K562 (cell line): Measurements from ENCODE around the gene ITPR1. TPM values are rescaled to one million over a fixed set of nuclear protein-coding genes. Genes with fewer than 3 reads are reported as not detected.

Source experiments
- BRD4 ChIP-seq: fragments of 200-600 bp; sonication (generic); IDR thresholded peaks from 2 replicates; pipeline ENCODE4 v1.6.1; 2017; ENCODE audit warnings: inconsistent platforms
- CHCHD3 ChIP-seq: fragments of 250-450 bp; sonication (Bioruptor Pico); IDR thresholded peaks from 2 replicates; pipeline ENCODE4 v2.1.2; 2022; ENCODE audit warnings: mild to moderate bottlenecking
- ELF2 ChIP-seq: fragments of 250-450 bp; sonication (Bioruptor Pico); IDR thresholded peaks from 2 replicates; pipeline ENCODE4 v1.5.0; 2021; ENCODE audit warnings: mild to moderate bottlenecking
- GATAD2A ChIP-seq: fragments of 450-650 bp; IDR thresholded peaks from 2 replicates; pipeline ENCODE4 v1.6.1; 2017
- NR4A1 ChIP-seq, 2 experiments: fragments of 250-450 bp in 1 of 2; fragments of 450-650 bp in 1 of 2; sonication (Bioruptor Pico) in 1 of 2; IDR thresholded peaks; 2 replicates each; pipeline versions ENCODE4 v1.4.0 to v1.6.1; 2016 to 2020; ENCODE audit warnings: mild to moderate bottlenecking in 2 of 2, missing compliant biosample characterization in 1 of 2, missing genetic modification characterization in 1 of 2, moderate library complexity in 1 of 2
- PTBP1 ChIP-seq: fragments of 200-400 bp; formaldehyde crosslinking; IDR thresholded peaks from 2 replicates; pipeline ENCODE4 v1.6.1; 2017; ENCODE audit warnings: low read depth, low read length
- RCOR1 ChIP-seq, 2 experiments: IDR thresholded peaks; 2 replicates each; pipeline ENCODE4 v1.6.1; 2012; ENCODE audit warnings: low read depth in 2 of 2, low read length in 2 of 2, borderline replicate concordance in 1 of 2, improper control_type of control experiment in 1 of 2
- RUNX1 ChIP-seq: sonication (generic); IDR thresholded peaks from 2 replicates; pipeline ENCODE4 v1.6.1; 2016; ENCODE audit warnings: antibody characterized with exemption, low read depth
- TBP ChIP-seq: optimal IDR thresholded peaks from 2 replicates; pipeline ENCODE3; 2011; ENCODE audit warnings: low read depth, low read length, improper control_type of control experiment
- ZNF408 ChIP-seq: fragments of 250-450 bp; sonication (Bioruptor Pico); IDR thresholded peaks from 2 replicates; pipeline ENCODE4 v1.4.0; 2020; ENCODE audit warnings: low read depth, mild to moderate bottlenecking, moderate library complexity
- ZNF551 ChIP-seq: fragments of 250-450 bp; sonication (Bioruptor Pico); IDR thresholded peaks from 2 replicates; pipeline ENCODE4 v1.5.0; 2021; ENCODE audit warnings: mild to moderate bottlenecking, moderate library complexity
- ZNF583 ChIP-seq: fragments of 250-450 bp; sonication (Bioruptor Pico); IDR thresholded peaks from 2 replicates; pipeline ENCODE4 v1.4.0; 2020
- polyA plus RNA-seq, 8 experiments: library from polyadenylated mRNA; depleted of rRNA in 4 of 8; stranded (reverse) in 5 of 8; unstranded in 3 of 8; fragments of >200 nt; fragmentation: Nextera tagmentation in 2 of 8; fragmentation: Illumina TruSeq in 1 of 8; extraction: Ambion mirVana in 2 of 8; extraction: Trizol in 1 of 8; gene quantifications; 2 replicates each; pipeline versions ENCODE4 v1.2.1 to v1.2.3, GENCODE V29; 2011 to 2014; ENCODE audit warnings: inconsistent platforms in 1 of 8, missing spikeins in 1 of 8
- total RNA-seq, 7 experiments: library from RNA; depleted of rRNA in 6 of 7; stranded (reverse); fragments of >200 nt in 6 of 7; fragmentation: Illumina TruSeq in 2 of 7; extraction: Trizol in 2 of 7; gene quantifications; 2 replicates each; pipeline versions ENCODE4 v1.2.1 to v1.2.3, GENCODE V29; 2011 to 2021; ENCODE audit warnings: low replicate concordance in 1 of 7
- TF ChIP-seq, protein P1 (sequence below): fragments of 250-450 bp; sonication (Bioruptor Pico); IDR thresholded peaks from 2 replicates; pipeline ENCODE4 v1.9.0; 2021; ENCODE audit warnings: mild to moderate bottlenecking, inconsistent platforms
- TF ChIP-seq, protein P2 (sequence below): fragments of 450-650 bp; formaldehyde crosslinking; IDR thresholded peaks from 2 replicates; pipeline ENCODE4 v1.4.0; 2020; ENCODE audit warnings: mild to moderate bottlenecking, moderate library complexity
- TF ChIP-seq, protein P3 (sequence below): fragments of 150-350 bp; IDR thresholded peaks from 2 replicates; pipeline ENCODE4 v1.6.1; 2014; ENCODE audit warnings: low read depth, mild to moderate bottlenecking, low read length, borderline replicate concordance
- TF ChIP-seq, protein P4 (sequence below): fragments of 450-650 bp; conservative IDR thresholded peaks from 2 replicates; pipeline ENCODE4 v1.6.1; 2016; ENCODE audit warnings: missing genetic modification characterization, low read depth, mild to moderate bottlenecking, missing compliant biosample characterization, moderate library complexity
- TF ChIP-seq, protein P5 (sequence below): sonication (generic); formaldehyde crosslinking; IDR thresholded peaks from 2 replicates; pipeline ENCODE4 v1.8.1; 2023; ENCODE audit warnings: mild to moderate bottlenecking, missing genetic modification reagents, moderate library complexity

The ITPR1 gene
- total and polyA plus RNA-seq, 9 of the 15 experiments (the other 6 are each of a cell fraction or from before 2014, with no cell fraction given), result 22.4 to 40.0 (median 27.4) TPM

DNA sequence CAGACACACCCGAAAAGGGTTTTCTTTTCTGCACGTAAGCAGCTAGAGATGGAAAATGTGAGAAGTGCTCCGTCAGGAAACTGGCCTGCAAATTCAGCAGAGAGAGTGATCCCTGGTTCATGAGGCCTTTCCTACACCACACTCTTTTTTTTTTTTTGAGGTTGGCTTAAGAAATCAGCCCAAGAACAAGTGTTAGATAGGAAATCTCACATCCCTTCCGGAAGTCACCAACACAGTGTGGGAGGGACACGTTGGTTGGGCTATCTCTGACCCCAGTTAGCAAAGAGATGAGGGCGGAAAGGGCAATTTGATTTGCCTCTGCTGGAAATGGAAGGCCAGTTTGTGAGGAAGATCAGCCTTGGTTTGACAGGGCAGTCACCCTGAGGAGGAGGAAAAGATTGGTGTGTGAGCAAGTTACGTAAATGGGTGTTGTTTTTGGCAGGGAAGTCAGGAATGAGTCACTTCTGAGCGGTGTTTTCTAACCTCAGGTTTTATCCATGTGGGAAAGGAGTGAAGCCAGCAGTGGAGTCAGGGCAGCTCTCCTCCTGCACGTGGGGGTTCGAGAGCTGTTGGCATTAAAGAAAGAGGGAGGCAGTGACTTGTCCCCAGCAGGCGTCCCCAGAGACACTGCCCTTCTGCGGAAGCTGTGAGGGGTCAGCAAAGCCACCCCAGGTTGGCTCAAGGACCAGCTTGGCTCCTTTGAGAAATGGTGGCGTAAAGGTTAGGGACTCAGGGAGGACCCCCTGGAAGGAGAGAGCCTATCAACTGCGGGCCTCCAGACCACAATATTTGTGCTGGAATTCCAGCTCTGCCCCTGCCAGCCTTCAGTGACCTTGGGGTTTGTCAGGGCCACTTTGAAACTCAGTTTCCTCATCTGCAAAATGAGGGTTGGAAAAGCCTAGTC lies 248.5 kb downstream of the ITPR1 start (continued):
- no peak for TF ChIP-seq ZNF551 (CRISPR knock-in tag)
- TF ChIP-seq PTBP1, result 0 out of 2 replicates have a peak, but pooled peaks have one; percentile 11
- peak; percentile 83 to 98; a peak in 3 of 4 replicates for TF ChIP-seq RCOR1 (IDR thresholded peaks at IDR 0.05; ENCODE audit: borderline replicate concordance in 1 of 2, low read depth in 2 of 2, low read length in 2 of 2)
- TF ChIP-seq ZNF408 (CRISPR knock-in tag), result no peak
- TF ChIP-seq, protein P1, sequence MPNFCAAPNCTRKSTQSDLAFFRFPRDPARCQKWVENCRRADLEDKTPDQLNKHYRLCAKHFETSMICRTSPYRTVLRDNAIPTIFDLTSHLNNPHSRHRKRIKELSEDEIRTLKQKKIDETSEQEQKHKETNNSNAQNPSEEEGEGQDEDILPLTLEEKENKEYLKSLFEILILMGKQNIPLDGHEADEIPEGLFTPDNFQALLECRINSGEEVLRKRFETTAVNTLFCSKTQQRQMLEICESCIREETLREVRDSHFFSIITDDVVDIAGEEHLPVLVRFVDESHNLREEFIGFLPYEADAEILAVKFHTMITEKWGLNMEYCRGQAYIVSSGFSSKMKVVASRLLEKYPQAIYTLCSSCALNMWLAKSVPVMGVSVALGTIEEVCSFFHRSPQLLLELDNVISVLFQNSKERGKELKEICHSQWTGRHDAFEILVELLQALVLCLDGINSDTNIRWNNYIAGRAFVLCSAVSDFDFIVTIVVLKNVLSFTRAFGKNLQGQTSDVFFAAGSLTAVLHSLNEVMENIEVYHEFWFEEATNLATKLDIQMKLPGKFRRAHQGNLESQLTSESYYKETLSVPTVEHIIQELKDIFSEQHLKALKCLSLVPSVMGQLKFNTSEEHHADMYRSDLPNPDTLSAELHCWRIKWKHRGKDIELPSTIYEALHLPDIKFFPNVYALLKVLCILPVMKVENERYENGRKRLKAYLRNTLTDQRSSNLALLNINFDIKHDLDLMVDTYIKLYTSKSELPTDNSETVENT (CRISPR knock-in tag), result 0 out of 2 replicates have a peak, but pooled peaks have one; percentile 14
- TF ChIP-seq, protein P2, sequence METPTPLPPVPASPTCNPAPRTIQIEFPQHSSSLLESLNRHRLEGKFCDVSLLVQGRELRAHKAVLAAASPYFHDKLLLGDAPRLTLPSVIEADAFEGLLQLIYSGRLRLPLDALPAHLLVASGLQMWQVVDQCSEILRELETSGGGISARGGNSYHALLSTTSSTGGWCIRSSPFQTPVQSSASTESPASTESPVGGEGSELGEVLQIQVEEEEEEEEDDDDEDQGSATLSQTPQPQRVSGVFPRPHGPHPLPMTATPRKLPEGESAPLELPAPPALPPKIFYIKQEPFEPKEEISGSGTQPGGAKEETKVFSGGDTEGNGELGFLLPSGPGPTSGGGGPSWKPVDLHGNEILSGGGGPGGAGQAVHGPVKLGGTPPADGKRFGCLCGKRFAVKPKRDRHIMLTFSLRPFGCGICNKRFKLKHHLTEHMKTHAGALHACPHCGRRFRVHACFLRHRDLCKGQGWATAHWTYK (CRISPR knock-in tag), result peak; percentile 48
- TF ChIP-seq TBP, result peak; percentile 54
- peak; percentile 53 for TF ChIP-seq ELF2 (CRISPR knock-in tag)
- TF ChIP-seq CHCHD3 (CRISPR knock-in tag), result no peak
- TF ChIP-seq BRD4, result 0 out of 2 replicates have a peak, but pooled peaks have one; percentile 35
- peak; percentile 97 for TF ChIP-seq GATAD2A
- TF ChIP-seq RUNX1, result 0 out of 2 replicates have a peak, but pooled peaks have one; percentile 19
- TF ChIP-seq, protein P3, sequence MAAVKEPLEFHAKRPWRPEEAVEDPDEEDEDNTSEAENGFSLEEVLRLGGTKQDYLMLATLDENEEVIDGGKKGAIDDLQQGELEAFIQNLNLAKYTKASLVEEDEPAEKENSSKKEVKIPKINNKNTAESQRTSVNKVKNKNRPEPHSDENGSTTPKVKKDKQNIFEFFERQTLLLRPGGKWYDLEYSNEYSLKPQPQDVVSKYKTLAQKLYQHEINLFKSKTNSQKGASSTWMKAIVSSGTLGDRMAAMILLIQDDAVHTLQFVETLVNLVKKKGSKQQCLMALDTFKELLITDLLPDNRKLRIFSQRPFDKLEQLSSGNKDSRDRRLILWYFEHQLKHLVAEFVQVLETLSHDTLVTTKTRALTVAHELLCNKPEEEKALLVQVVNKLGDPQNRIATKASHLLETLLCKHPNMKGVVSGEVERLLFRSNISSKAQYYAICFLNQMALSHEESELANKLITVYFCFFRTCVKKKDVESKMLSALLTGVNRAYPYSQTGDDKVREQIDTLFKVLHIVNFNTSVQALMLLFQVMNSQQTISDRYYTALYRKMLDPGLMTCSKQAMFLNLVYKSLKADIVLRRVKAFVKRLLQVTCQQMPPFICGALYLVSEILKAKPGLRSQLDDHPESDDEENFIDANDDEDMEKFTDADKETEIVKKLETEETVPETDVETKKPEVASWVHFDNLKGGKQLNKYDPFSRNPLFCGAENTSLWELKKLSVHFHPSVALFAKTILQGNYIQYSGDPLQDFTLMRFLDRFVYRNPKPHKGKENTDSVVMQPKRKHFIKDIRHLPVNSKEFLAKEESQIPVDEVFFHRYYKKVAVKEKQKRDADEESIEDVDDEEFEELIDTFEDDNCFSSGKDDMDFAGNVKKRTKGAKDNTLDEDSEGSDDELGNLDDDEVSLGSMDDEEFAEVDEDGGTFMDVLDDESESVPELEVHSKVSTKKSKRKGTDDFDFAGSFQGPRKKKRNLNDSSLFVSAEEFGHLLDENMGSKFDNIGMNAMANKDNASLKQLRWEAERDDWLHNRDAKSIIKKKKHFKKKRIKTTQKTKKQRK, result no peak
- no peak for TF ChIP-seq NR4A1 (CRISPR knock-in tag; IDR thresholded peaks at IDR 0.05)
- TF ChIP-seq NR4A1 (tag; IDR thresholded peaks at IDR 0.05), result peak; percentile 73
- TF ChIP-seq, protein P4, sequence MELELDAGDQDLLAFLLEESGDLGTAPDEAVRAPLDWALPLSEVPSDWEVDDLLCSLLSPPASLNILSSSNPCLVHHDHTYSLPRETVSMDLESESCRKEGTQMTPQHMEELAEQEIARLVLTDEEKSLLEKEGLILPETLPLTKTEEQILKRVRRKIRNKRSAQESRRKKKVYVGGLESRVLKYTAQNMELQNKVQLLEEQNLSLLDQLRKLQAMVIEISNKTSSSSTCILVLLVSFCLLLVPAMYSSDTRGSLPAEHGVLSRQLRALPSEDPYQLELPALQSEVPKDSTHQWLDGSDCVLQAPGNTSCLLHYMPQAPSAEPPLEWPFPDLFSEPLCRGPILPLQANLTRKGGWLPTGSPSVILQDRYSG (tag), result peak; percentile 82
- TF ChIP-seq, protein P5, sequence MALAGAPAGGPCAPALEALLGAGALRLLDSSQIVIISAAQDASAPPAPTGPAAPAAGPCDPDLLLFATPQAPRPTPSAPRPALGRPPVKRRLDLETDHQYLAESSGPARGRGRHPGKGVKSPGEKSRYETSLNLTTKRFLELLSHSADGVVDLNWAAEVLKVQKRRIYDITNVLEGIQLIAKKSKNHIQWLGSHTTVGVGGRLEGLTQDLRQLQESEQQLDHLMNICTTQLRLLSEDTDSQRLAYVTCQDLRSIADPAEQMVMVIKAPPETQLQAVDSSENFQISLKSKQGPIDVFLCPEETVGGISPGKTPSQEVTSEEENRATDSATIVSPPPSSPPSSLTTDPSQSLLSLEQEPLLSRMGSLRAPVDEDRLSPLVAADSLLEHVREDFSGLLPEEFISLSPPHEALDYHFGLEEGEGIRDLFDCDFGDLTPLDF (CRISPR knock-in tag), result no peak
- TF ChIP-seq ZNF583 (CRISPR knock-in tag), result peak; percentile 48
